ENCODE data around the gene ZNF316. TPM values are rescaled to one million over a fixed set of nuclear protein-coding genes. Genes with fewer than 3 reads are reported as not detected.

ZNF316 gene
- total RNA-seq (10 to 100 TPM; 51.4 to 69.9 (median 63.4) TPM), total RNA-seq (44.2 to 116 (median 86.3) reads per million in 29 experiments)
- 18.4 TPM for total RNA-seq (2013)

DNA sequence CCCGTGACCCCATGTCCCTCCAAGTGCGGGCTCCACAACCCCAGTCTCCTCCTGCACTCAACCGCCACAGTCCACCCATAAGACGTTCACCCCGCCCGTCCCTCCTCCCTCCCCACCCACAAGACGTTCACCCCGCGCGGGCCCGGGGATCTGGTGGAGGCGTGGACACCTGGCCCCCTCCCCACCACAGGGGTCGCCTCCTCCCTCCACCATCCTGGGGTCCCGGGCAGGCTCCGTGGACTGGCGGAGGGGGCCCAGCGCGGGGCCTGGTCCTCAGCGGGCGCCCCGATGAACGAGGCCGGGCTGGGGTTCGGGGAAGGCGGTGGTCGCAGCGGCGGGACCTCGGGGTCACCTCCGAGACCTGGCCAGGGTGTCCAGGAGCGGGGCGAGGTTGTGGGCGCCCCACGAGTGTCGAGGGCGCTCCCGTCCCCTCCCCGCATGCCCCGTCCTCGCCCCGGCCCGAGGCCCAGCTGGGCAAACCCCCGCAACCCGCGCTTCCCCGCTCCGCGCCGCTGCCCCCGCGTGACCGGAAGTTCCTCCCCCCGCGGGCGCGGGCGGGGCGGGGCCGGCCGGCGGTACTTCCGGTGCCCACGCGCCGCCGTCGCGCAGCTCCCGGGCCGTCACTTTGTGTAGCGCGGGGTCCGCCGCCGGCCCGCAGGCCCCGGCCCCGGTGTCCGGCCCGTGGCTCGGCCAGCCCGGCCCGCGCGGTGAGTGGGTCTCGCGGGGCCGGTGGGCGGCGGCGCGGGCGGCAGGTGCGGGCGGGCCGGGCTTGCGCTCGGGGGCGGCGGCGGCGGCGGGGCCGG, at the start of gene ZNF316:
Gene ZNF316 (plus strand): TSS at position 578 of the 803 bp plus-strand sequence. CDS start 5,092 bp downstream, outside the sequence.
- POLR2A ChIA-PET = interaction anchor here in 1 of 2 donors (0.6 kb wide), 1 partner anchor 82 kb away, joined by 4 read pairs; no protein-coding TSS in a partner anchor
- DNase-seq = peak in 27 of 35 experiments; percentile 8 to 77 (median 36)
- 1% methylated on average over 103 of the region's 104 CpGs for WGBS (ENCODE audit: insufficient coverage)
- CTCF ChIA-PET = interaction anchor here in 1 of 2 donors (0.7 kb wide), 1 partner anchor 46 kb away, joined by 8 read pairs; no protein-coding TSS in a partner anchor
- no peaks in the 10 kb centered on the region for H3K9me3 ChIP-seq
- peak; percentile 73 to 77 (median 75) for ATAC-seq (replicated peaks in 1 of 4)
- peaks cover 0 to 22% of the 10 kb centered on the region in 2 donors for H3K36me3 ChIP-seq (ENCODE audit: control insufficient read depth in 2 of 2, extremely low read depth in 1 of 2, insufficient read depth in 1 of 2, low read length in 1 of 2)
- Mint-ChIP-seq H3K4me3 (peak within 1 kb of the TSS; percentile 81 to 85 (median 84)), H3K4me1 (peaks cover 27 to 29% (median 29%) of the 10 kb centered on the region in 3 donors), H3K27ac (peak within 1 kb of the TSS; percentile 91 to 95), H3K27me3 (no peaks in the 10 kb centered on the region), H3K9me3 (no peaks in the 10 kb centered on the region), H3K36me3 (peaks cover 20% of the 10 kb centered on the region)
- peak within 1 kb of the TSS; percentile 53 to 59 for H3K4me3 ChIP-seq (ENCODE audit: control insufficient read depth in 1 of 2, extremely low read depth in 1 of 2, low read length in 1 of 2)
- H3K27me3 ChIP-seq (replicated peaks in 1 of 2; ENCODE audit: control insufficient read depth in 2 of 2, extremely low read depth in 1 of 2, insufficient read depth in 2 of 2, low read length in 1 of 2) = peaks cover 0 to 2% of the 10 kb centered on the region in 2 experiments
- H3K27ac ChIP-seq (ENCODE audit: low read length) = peak within 1 kb of the TSS; percentile 45
- H3K4me1 ChIP-seq (ENCODE audit: control insufficient read depth in 1 of 2, extremely low read depth in 1 of 2, insufficient read depth in 2 of 2, low read length in 2 of 2) = peaks cover 3 to 29% of the 10 kb centered on the region in 2 experiments

DNA sequence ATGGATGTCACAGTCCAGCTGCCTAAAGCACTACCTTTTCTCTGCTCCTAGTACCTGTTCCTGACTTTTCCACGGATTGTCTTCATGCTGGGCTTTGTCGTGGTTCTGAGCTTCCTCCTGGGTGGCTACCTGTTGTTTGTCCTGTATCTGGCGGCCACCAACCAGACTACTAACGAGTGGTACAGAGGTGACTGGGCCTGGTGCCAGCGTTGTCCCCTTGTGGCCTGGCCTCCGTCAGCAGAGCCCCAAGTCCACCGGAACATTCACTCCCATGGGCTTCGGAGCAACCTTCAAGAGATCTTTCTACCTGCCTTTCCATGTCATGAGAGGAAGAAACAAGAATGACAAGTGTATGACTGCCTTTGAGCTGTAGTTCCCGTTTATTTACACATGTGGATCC, 48.6 kb upstream of the ZNF316 start:
- no peaks in the 10 kb centered on the region for H3K9me3 Mint-ChIP-seq
- 89% methylated on average over 5 of the region's 9 CpGs for WGBS (ENCODE audit: insufficient coverage)
- H3K27me3 ChIP-seq (replicated peaks in 1 of 2; ENCODE audit: control insufficient read depth in 2 of 2, extremely low read depth in 1 of 2, insufficient read depth in 2 of 2, low read length in 1 of 2) = no peaks in the 10 kb centered on the region
- no peaks in the 10 kb centered on the region for H3K9me3 ChIP-seq
- POLR2A ChIA-PET = no interaction called here
- no peaks in the 10 kb centered on the region for H3K27me3 Mint-ChIP-seq
- H3K27ac ChIP-seq (ENCODE audit: low read length) = no peak overlapping the region
- H3K4me1 Mint-ChIP-seq = peaks cover 22 to 30% (median 26%) of the 10 kb centered on the region in 3 donors
- peaks cover 3 to 23% of the 10 kb centered on the region in 2 experiments for H3K4me1 ChIP-seq (ENCODE audit: control insufficient read depth in 1 of 2, extremely low read depth in 1 of 2, insufficient read depth in 2 of 2, low read length in 2 of 2)
- H3K27ac Mint-ChIP-seq = peak overlapping the region; percentile 66 to 67
- H3K4me3 Mint-ChIP-seq = peak overlapping the region in 2 of 3 donors; percentile 43 to 75
- CTCF ChIA-PET = no interaction called here
- peaks cover 40% of the 10 kb centered on the region for H3K36me3 Mint-ChIP-seq
- ATAC-seq (replicated peaks in 1 of 4) = no peak
- no peak for DNase-seq
- peaks cover 4 to 35% of the 10 kb centered on the region in 2 donors for H3K36me3 ChIP-seq (ENCODE audit: control insufficient read depth in 2 of 2, extremely low read depth in 1 of 2, insufficient read depth in 1 of 2, low read length in 1 of 2)
- no peak overlapping the region for H3K4me3 ChIP-seq (ENCODE audit: control insufficient read depth in 1 of 2, extremely low read depth in 1 of 2, low read length in 1 of 2)

- Mint-ChIP-seq H3K36me3 (peaks cover 37% of the 10 kb centered on the region), H3K9me3 (no peaks in the 10 kb centered on the region), H3K27me3 (no peaks in the 10 kb centered on the region), H3K27ac (peak overlapping the region; percentile 41 to 69), H3K4me3 (peak overlapping the region; percentile 65 to 75 (median 67)), H3K4me1 (peaks cover 22 to 32% (median 26%) of the 10 kb centered on the region in 3 donors)
- 55% methylated on average over 19 of the region's 22 CpGs for WGBS (ENCODE audit: insufficient coverage)
- Histone ChIP-seq H3K36me3 (ENCODE audit: control insufficient read depth in 2 of 2, extremely low read depth in 1 of 2, insufficient read depth in 1 of 2, low read length in 1 of 2) (peaks cover 10 to 39% of the 10 kb centered on the region in 2 donors), H3K4me1 (ENCODE audit: control insufficient read depth in 1 of 2, extremely low read depth in 1 of 2, insufficient read depth in 2 of 2, low read length in 2 of 2) (peaks cover 3 to 23% of the 10 kb centered on the region in 2 experiments), H3K9me3 (no peaks in the 10 kb centered on the region), H3K27ac (ENCODE audit: low read length) (peak overlapping the region; percentile 56), H3K4me3 (ENCODE audit: control insufficient read depth in 1 of 2, extremely low read depth in 1 of 2, low read length in 1 of 2) (peak overlapping the region in 1 of 2 donors; percentile 27), H3K27me3 (replicated peaks in 1 of 2; ENCODE audit: control insufficient read depth in 2 of 2, extremely low read depth in 1 of 2, insufficient read depth in 2 of 2, low read length in 1 of 2) (no peaks in the 10 kb centered on the region)
- CTCF ChIA-PET = interaction anchor here in 1 of 2 donors (0.6 kb wide), 1 partner anchor 34 kb away, joined by 3 read pairs; no protein-coding TSS in a partner anchor
- ATAC-seq (replicated peaks in 1 of 4) (no peak), DNase-seq (no peak)
- POLR2A ChIA-PET = no interaction called here
Observed at GRCh38 chr7:6589151-6589828, 47.8 kb upstream of the ZNF316 start.

DNA sequence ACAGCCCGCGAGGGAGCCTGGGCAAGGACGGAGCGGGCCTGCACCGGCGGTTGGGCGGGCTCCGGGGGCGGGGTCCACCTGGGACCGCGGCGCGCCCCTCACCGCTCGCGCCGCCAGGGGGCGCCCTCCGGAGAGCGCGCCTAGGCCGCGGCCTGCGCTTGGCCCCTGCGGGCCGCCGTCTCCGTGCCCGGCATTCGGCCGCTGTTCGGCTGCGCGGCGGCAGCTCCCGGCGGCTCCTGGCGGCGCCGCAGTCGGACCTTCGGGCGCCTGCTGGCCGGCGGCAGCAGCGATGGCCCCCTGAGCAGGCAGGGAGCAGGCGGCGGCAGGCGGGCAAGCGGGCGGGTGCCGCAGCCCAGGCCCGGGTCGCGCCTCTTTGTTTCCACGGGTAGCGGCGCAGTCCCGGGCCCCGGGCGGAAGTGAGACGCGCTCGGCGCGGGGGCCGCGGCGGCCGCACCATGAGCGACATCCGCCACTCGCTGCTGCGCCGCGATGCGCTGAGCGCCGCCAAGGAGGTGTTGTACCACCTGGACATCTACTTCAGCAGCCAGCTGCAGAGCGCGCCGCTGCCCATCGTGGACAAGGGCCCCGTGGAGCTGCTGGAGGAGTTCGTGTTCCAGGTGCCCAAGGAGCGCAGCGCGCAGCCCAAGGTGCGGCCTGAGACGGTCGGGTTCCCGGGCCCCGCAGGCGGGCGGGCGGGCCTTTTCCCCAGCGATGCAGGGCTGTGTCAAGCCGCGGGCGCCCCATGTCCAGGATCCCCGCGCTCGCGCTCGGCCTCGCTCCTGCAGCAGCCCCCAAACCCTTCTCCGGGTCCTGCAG, 47.1 kb upstream of the ZNF316 start, which contains the start of gene INTS15:
Gene INTS15 (plus strand): TSS at position 193 of the 816 bp plus-strand sequence. CDS start 263 bp downstream, at position 456.
- DNase-seq (peak; percentile 61 to 94 (median 78)), ATAC-seq (replicated peaks in 1 of 4) (peak; percentile 88 to 94 (median 90))
- peak within 1 kb of the TSS; percentile 89 to 96 (median 91) for H3K4me3 Mint-ChIP-seq
- Histone ChIP-seq H3K4me1 (ENCODE audit: control insufficient read depth in 1 of 2, extremely low read depth in 1 of 2, insufficient read depth in 2 of 2, low read length in 2 of 2) (peaks cover 3 to 23% of the 10 kb centered on the region in 2 experiments), H3K27me3 (replicated peaks in 1 of 2; ENCODE audit: control insufficient read depth in 2 of 2, extremely low read depth in 1 of 2, insufficient read depth in 2 of 2, low read length in 1 of 2) (no peaks in the 10 kb centered on the region), H3K27ac (ENCODE audit: low read length) (peak within 1 kb of the TSS; percentile 56), H3K4me3 (ENCODE audit: control insufficient read depth in 1 of 2, extremely low read depth in 1 of 2, low read length in 1 of 2) (peak within 1 kb of the TSS; percentile 58 to 64), H3K9me3 (no peaks in the 10 kb centered on the region), H3K36me3 (ENCODE audit: control insufficient read depth in 2 of 2, extremely low read depth in 1 of 2, insufficient read depth in 1 of 2, low read length in 1 of 2) (peaks cover 15 to 41% of the 10 kb centered on the region in 2 donors)
- H3K27me3 Mint-ChIP-seq = no peaks in the 10 kb centered on the region
- peaks cover 22 to 34% (median 26%) of the 10 kb centered on the region in 3 donors for H3K4me1 Mint-ChIP-seq
- H3K36me3 Mint-ChIP-seq = peaks cover 31% of the 10 kb centered on the region
- ChIA-PET POLR2A (interaction anchor here in 1 of 2 donors (0.5 kb wide), 1 partner anchor 9 kb away, joined by 3 read pairs; no protein-coding TSS in a partner anchor), CTCF (interaction anchor here in 1 of 2 donors (0.6 to 1.6 kb wide), 4 partner anchors 12 to 47 kb away, joined by 3 to 8 read pairs (median 4); partner anchors contain the start of genes ZDHHC4 and ZNF316)
- H3K9me3 Mint-ChIP-seq = no peaks in the 10 kb centered on the region
- H3K27ac Mint-ChIP-seq = peak within 1 kb of the TSS; percentile 93 to 94
- WGBS (ENCODE audit: insufficient coverage) = under 1% methylated on average over 107 of the region's 107 CpGs

GRCh38 chr7:6590645-6591110, 46.4 kb upstream of the ZNF316 start:
- peak overlapping the region; percentile 53 for H3K27ac ChIP-seq (ENCODE audit: low read length)
- POLR2A ChIA-PET = interaction anchor here (0.5 to 0.6 kb wide), 2 partner anchors 9 to 17 kb away, joined by 3 to 7 read pairs; no protein-coding TSS in a partner anchor
- ATAC-seq (replicated peaks in 1 of 4) = peak in 3 of 4 experiments; percentile 0 to 5 (median 3)

More at GRCh38 chr7:6590645-6591110, 46.4 kb upstream of the ZNF316 start:
- Histone ChIP-seq H3K4me3 (ENCODE audit: control insufficient read depth in 1 of 2, extremely low read depth in 1 of 2, low read length in 1 of 2) (peak overlapping the region; percentile 58 to 64), H3K4me1 (ENCODE audit: control insufficient read depth in 1 of 2, extremely low read depth in 1 of 2, insufficient read depth in 2 of 2, low read length in 2 of 2) (peaks cover 3 to 23% of the 10 kb centered on the region in 2 experiments), H3K36me3 (ENCODE audit: control insufficient read depth in 2 of 2, extremely low read depth in 1 of 2, insufficient read depth in 1 of 2, low read length in 1 of 2) (peaks cover 15 to 43% of the 10 kb centered on the region in 2 donors), H3K27me3 (replicated peaks in 1 of 2; ENCODE audit: control insufficient read depth in 2 of 2, extremely low read depth in 1 of 2, insufficient read depth in 2 of 2, low read length in 1 of 2) (no peaks in the 10 kb centered on the region), H3K9me3 (no peaks in the 10 kb centered on the region)
- no peaks in the 10 kb centered on the region for H3K27me3 Mint-ChIP-seq
- H3K27ac Mint-ChIP-seq = peak overlapping the region; percentile 93 to 94
- H3K4me3 Mint-ChIP-seq = peak overlapping the region; percentile 89 to 96 (median 91)
- CTCF ChIA-PET = interaction anchor here (0.6 to 1.6 kb wide), 9 partner anchors 9 to 1626 kb away, joined by 3 to 8 read pairs (median 3); partner anchors contain the start of genes ZDHHC4 (in 1 of the 2) and ZNF316 (in 1 of the 2)
- DNase-seq = no peak
- peaks cover 22 to 34% (median 26%) of the 10 kb centered on the region in 3 donors for H3K4me1 Mint-ChIP-seq
- peaks cover 35% of the 10 kb centered on the region for H3K36me3 Mint-ChIP-seq
- WGBS (ENCODE audit: insufficient coverage) = 0% methylated on average over 2 of the region's 10 CpGs
- no peaks in the 10 kb centered on the region for H3K9me3 Mint-ChIP-seq

All from T-cell (primary cell).